GM19395 (cell line): ENCODE data around the gene PLEKHH2.

Source experiments
- ATAC-seq: cut with Tn5 transposase; IDR thresholded peaks from one replicate; pipeline ENCODE4 v1.9.1; 2021; ENCODE audit warnings: mild to moderate bottlenecking, moderate library complexity; ENCODE audit not compliant: unreplicated experiment

The PLEKHH2 gene

GRCh38 chr2:43803113-43803512 is 166.1 kb downstream of the PLEKHH2 start:
- ATAC-seq = no peak

GRCh38 chr2:43806719-43807031 is 169.6 kb downstream of the PLEKHH2 start:
- ATAC-seq = no peak

GRCh38 chr2:43810452-43810851 is 173.4 kb downstream of the PLEKHH2 start:
- no peak for ATAC-seq

- ATAC-seq = no peak
These were observed 173.8 kb downstream of the PLEKHH2 start for GRCh38 chr2:43810888-43811287.

GRCh38 chr2:43812006-43812405 is 174.9 kb downstream of the PLEKHH2 start:
- ATAC-seq = no peak

GRCh38 chr2:43812947-43813346 is 175.9 kb downstream of the PLEKHH2 start:
- no peak for ATAC-seq

- no peak for ATAC-seq
These were observed 177.7 kb downstream of the PLEKHH2 start for GRCh38 chr2:43814711-43815110.
